BJ (cell line): Measurements from ENCODE around the gene CROCC. TPM values are rescaled to one million over a fixed set of nuclear protein-coding genes. Genes with fewer than 3 reads are reported as not detected.

Experiments used
- CTCF ChIA-PET: fragments of 350-600 bp; formaldehyde crosslinking; extraction: SDS; loops from one replicate; lab custom pipeline; 2021; ENCODE audit warnings: antibody characterized with exemption, inconsistent platforms; lab: Yijun Ruan, JAX
- POLR2A ChIA-PET: fragments of 300-600 bp; sonication (Branson Sonifier 250); formaldehyde crosslinking; extraction: SDS; loops from one replicate; lab custom pipeline; 2021; ENCODE audit warnings: antibody characterized with exemption; lab: Charles Lee
- DNase-seq: peaks from one replicate; pipeline ENCODE4 v3.0.0-alpha.2; 2011; ENCODE audit warnings: low read depth
- H3K27me3 ChIP-seq: 2 replicates; pipeline ENCODE4 v1.6.0; 2011; ENCODE audit warnings: low read length; ENCODE audit not compliant: control insufficient read depth, insufficient read depth
- H3K36me3 ChIP-seq: 2 replicates; pipeline ENCODE4 v1.5.1; 2011; ENCODE audit warnings: low read length; ENCODE audit not compliant: control insufficient read depth, insufficient read depth
- H3K4me3 ChIP-seq: 2 replicates; pipeline ENCODE4 v1.5.1; 2011; ENCODE audit warnings: low read depth, mild to moderate bottlenecking, control low read depth, low read length
- polyA plus RNA-seq: library from polyadenylated mRNA; depleted of rRNA; stranded (reverse); fragments of >200 nt; gene quantifications from 2 replicates; pipeline ENCODE4 v1.2.3, GENCODE V29; 2011
- TF ChIP-seq, protein P1 (sequence below): IDR thresholded peaks from 2 replicates; pipeline ENCODE4 v1.5.1; 2011; ENCODE audit warnings: low read depth, mild to moderate bottlenecking, control low read depth, inconsistent platforms, low read length, moderate library complexity; ENCODE audit not compliant: insufficient read depth

Gene CROCC
- polyA plus RNA-seq, 1 experiment = 12.1 TPM

DNA sequence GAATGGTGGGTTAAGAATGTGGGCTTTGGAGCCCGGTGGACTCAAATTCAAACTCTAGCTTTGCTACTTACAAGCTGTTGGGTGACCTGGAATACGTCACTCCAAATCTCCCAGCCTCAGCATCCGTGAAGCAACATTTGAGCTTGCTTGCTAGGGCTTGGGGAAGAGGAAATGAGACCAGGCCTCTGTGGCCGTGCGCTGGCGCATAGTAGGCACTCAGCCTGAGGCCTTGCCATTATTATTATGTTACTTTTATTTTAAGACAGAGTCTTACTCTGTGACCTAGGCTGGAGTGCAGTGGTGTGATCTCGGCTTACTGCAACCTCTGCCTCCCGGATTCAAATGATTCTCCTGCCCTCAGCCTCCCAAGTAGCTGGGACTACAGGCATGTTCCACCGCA is 70.9 kb downstream of the CROCC start:
- POLR2A ChIA-PET = no interaction called here
- TF ChIP-seq, protein P1, sequence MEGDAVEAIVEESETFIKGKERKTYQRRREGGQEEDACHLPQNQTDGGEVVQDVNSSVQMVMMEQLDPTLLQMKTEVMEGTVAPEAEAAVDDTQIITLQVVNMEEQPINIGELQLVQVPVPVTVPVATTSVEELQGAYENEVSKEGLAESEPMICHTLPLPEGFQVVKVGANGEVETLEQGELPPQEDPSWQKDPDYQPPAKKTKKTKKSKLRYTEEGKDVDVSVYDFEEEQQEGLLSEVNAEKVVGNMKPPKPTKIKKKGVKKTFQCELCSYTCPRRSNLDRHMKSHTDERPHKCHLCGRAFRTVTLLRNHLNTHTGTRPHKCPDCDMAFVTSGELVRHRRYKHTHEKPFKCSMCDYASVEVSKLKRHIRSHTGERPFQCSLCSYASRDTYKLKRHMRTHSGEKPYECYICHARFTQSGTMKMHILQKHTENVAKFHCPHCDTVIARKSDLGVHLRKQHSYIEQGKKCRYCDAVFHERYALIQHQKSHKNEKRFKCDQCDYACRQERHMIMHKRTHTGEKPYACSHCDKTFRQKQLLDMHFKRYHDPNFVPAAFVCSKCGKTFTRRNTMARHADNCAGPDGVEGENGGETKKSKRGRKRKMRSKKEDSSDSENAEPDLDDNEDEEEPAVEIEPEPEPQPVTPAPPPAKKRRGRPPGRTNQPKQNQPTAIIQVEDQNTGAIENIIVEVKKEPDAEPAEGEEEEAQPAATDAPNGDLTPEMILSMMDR = no peak
- H3K4me3 ChIP-seq = no peak overlapping the region
- DNase-seq = no peak
- no peaks in the 10 kb centered on the region for H3K27me3 ChIP-seq
- CTCF ChIA-PET = interaction anchor here (1.1 kb wide), 1 partner anchor 32 kb away, joined by 4 read pairs; no protein-coding TSS in a partner anchor
- peaks cover 2% of the 10 kb centered on the region; the same call in 1 of the 2 replicates for H3K36me3 ChIP-seq

DNA sequence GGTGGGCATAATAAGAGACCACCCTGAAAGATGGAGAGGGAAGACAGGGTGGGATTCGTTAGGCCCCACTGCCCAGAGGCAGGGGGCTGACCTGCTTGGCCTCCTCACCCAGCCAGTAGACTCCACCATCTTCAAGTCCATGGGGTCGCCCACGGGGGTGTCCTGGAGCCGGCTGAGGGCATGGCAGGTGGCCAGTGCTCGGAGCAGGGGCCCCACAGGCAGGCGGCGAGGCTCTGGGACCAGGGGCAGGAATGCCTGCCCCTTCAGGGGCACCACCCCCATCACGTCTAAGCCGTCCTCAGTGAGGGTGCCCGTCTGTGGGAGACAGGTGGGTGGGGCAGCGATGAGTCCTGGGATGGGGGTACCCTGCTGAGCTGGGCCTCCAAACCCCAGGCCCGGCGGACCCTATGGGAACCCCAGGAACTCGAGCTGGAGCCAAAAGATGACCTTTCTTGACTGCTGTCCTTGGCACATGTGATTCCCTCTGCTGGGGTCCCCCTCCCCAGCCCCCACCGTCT is 71.8 kb downstream of the CROCC start:
- DNase-seq = no peak
- Histone ChIP-seq H3K36me3 (peaks cover 2% of the 10 kb centered on the region; the same call in 1 of the 2 replicates), H3K27me3 (no peaks in the 10 kb centered on the region), H3K4me3 (no peak overlapping the region)
- ChIA-PET POLR2A (no interaction called here), CTCF (interaction anchor here (1.1 kb wide), 1 partner anchor 33 kb away, joined by 4 read pairs; no protein-coding TSS in a partner anchor)
- TF ChIP-seq, protein P1 = no peak

DNA sequence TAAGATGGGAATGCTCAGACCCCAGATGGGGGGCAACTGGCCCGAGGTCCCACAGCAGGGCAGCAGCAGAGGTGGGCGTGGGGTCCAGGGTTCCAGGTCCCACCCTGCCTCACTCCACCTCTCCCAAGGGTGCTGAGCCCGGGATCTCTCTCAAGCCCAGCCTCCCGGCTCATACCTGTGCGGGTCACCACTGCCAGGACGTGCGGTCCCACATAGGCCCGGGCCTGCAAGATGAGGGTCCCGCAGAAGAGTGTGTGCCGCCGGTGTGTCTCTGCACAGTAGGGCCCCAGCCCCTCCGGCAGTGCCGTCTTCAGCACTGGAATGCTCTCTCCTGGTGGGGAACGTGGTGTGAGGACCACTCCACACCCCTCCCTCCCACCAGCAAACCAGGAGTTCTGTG is 75.1 kb downstream of the CROCC start:
- Histone ChIP-seq H3K27me3 (no peaks in the 10 kb centered on the region), H3K4me3 (no peak overlapping the region), H3K36me3 (peaks cover 5% of the 10 kb centered on the region)
- POLR2A ChIA-PET = no interaction called here
- no peak for DNase-seq
- TF ChIP-seq, protein P1 = no peak
- CTCF ChIA-PET = no interaction called here

DNA sequence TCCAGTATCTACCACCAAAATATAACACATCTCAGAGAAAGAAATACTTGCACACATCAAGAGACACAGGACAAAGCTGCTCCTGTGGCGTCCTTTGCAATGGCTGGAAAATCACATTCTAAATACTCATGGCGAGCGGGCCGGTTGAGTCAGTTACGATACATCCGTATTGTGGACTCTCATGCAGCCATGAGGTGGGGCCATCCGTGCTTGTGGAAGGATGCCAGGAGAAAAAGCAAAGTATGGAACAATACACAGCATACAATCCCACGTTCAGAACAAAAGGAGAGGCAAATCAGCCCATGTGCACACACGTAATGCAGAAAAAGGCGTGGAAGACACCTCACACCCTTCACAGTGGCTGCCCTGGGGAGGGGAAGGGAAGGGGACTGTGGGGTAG is 76.9 kb downstream of the CROCC start:
- no peaks in the 10 kb centered on the region for H3K27me3 ChIP-seq
- peaks cover 13% of the 10 kb centered on the region for H3K36me3 ChIP-seq
- DNase-seq = no peak
- POLR2A ChIA-PET = no interaction called here
- TF ChIP-seq, protein P1 = no peak
- CTCF ChIA-PET = no interaction called here
- no peak overlapping the region for H3K4me3 ChIP-seq

DNA sequence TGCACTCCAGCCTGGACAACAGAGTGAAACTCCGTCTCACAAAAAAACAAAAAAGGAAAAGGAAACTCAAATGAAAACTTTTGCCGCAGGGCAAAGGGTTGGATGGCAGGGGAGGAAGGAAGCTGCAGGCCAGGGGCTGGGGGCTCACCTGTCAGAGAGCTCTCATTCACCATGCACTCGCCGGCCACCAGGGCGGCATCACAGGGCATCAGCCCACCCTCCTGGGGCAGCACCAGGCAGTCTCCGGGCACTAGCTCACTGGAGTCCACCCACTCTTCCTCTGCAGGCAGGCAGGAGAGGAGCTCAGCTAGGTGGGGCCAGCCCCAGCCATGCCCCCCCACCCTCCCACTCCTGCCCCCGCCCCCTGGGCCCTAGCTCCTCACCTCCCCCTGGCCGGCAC is 78.1 kb downstream of the CROCC start:
- no peak for DNase-seq
- peaks cover 13% of the 10 kb centered on the region for H3K36me3 ChIP-seq
- H3K4me3 ChIP-seq = no peak overlapping the region
- POLR2A ChIA-PET = no interaction called here
- H3K27me3 ChIP-seq = no peaks in the 10 kb centered on the region
- CTCF ChIA-PET = interaction anchor here (1.0 kb wide), 1 partner anchor 46 kb away, joined by 3 read pairs; no protein-coding TSS in a partner anchor
- TF ChIP-seq, protein P1 = no peak
